Esophagus muscularis mucosa (tissue), 3 donors: Measurements from ENCODE around the gene FASTKD2.

ENCODE experiments used
- POLR2A ChIP-seq: fragments of 450-650 bp; IDR thresholded peaks from one replicate; pipeline ENCODE4 v1.6.1; 2017; ENCODE audit warnings: antibody characterized with exemption, moderate library complexity, mild to moderate bottlenecking, low read depth
- TF ChIP-seq, protein P1 (sequence below), 3 experiments: fragments of 200-600 bp in 2 of 3; fragments of 450-650 bp in 1 of 3; sonication (generic) in 2 of 3; IDR thresholded peaks; one replicate each; pipeline ENCODE4 v1.5.1; 2017 to 2019; ENCODE audit warnings: antibody characterized with exemption in 3 of 3, mild to moderate bottlenecking in 2 of 3, moderate library complexity in 1 of 3

DNA sequence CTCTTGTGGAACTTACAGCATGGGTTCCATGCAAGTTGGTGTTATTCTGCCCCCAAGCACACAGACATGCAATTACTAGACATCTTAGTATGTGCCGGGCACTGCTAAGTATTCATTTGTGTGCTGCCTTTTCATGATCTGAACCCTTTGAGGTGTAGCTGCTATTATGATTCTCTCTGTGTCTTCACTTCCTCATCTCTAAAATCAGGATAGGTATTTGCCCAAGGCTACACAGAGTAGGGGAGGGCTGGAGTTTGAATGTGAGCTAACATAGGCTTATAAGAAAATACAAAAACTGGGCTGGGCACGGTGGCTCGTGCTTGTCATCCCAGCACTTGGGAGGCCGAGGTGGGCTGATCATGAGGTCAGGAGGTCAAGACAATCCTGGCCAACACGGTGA lies 27.2 kb downstream of the FASTKD2 start:
- TF ChIP-seq, protein P1, sequence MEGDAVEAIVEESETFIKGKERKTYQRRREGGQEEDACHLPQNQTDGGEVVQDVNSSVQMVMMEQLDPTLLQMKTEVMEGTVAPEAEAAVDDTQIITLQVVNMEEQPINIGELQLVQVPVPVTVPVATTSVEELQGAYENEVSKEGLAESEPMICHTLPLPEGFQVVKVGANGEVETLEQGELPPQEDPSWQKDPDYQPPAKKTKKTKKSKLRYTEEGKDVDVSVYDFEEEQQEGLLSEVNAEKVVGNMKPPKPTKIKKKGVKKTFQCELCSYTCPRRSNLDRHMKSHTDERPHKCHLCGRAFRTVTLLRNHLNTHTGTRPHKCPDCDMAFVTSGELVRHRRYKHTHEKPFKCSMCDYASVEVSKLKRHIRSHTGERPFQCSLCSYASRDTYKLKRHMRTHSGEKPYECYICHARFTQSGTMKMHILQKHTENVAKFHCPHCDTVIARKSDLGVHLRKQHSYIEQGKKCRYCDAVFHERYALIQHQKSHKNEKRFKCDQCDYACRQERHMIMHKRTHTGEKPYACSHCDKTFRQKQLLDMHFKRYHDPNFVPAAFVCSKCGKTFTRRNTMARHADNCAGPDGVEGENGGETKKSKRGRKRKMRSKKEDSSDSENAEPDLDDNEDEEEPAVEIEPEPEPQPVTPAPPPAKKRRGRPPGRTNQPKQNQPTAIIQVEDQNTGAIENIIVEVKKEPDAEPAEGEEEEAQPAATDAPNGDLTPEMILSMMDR (IDR thresholded peaks at IDR 0.05): no peak
- TF ChIP-seq POLR2A: no peak
